GM18907 (cell line): Measurements from ENCODE around the gene ERCC6L2.

ENCODE experiments used
- ATAC-seq: cut with Tn5 transposase; IDR thresholded peaks from one replicate; pipeline ENCODE4 v1.9.1; 2021; ENCODE audit warnings: mild to moderate bottlenecking, moderate library complexity; ENCODE audit not compliant: unreplicated experiment

Gene ERCC6L2

DNA sequence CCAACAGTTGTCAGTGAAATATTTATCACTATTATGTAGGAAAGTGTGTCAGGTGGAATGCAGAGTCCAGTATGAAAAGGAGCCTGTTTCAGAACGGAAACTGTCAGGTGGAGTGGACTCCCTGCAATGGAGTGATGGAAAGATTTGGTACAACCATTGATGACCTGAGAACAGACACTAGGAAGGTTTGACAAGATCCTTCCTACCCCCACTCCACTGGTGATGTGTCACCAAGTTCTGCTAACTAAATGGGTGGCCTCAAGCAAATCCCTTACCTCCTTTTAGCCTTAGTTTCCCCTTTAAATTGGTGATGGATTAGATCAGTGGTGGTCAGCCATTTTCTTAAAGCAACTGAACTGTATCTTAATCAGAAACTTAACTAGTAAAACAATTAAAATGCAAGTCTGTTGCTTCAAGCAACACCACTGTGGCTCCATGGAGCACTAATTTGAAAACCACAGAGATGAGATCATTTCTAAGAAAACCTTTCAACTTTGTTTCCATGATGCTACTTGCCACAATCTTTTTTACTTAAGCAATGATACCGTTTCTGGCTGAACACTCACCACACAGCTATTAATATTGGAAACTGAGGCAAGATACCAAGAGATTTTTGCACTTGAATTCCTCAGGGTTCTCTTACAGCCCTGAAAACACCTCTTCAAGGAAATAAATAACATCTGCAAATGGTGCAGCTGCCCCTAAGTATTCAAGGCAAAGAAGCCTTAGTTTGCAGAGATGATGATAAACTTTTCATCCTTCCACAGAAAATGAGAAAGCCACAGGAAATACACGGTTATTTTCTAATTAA lies 140.6 kb downstream of the ERCC6L2 start:
- peak; percentile 65 for ATAC-seq
